ENCODE results near the gene MCM3AP.

Gene MCM3AP

DNA sequence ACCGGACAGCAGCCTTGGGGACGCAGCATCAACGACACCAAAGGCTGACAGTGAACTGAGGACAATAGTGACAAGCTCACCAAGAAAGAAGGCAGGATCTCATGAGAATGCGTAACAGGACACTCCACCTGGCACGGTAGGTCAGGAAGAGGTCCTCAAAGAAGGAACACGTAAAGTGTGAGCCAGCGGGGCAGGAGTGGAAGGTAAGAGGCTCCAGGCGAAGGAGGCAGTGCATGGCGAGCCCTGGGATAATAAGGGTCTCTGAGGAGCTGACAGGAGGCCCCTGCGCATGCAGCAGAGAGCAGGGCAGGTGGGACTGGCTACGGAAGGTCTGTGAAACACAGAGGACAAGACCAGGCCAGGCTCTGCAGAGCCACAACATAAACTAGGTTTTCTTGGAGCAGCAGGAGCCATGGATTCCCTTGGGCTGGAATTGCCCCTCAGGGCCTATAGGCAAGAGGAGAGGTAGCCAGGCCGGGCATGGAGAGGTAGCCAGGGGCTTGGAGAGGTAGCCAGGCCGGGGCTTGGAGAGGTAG is 65.1 kb downstream of the MCM3AP start:
- ATAC-seq, result no peak
- no peak for TF ChIP-seq OSR1 (CRISPR knock-in tag; IDR thresholded peaks at IDR 0.05)
- TF ChIP-seq RARB (CRISPR knock-in tag; IDR thresholded peaks at IDR 0.05), result no peak
- no peak for TF ChIP-seq GLIS3 (CRISPR knock-in tag; IDR thresholded peaks at IDR 0.05)
- TF ChIP-seq ZNF8 (CRISPR knock-in tag; IDR thresholded peaks at IDR 0.05), result no peak
- no peak for TF ChIP-seq PPARA (CRISPR knock-in tag; IDR thresholded peaks at IDR 0.05; ENCODE audit: borderline replicate concordance)
- TF ChIP-seq ISL1 (CRISPR knock-in tag; IDR thresholded peaks at IDR 0.05), result no peak
- no peak for TF ChIP-seq CSDC2 (CRISPR knock-in tag; IDR thresholded peaks at IDR 0.05)
- TF ChIP-seq ZFP30 (CRISPR knock-in tag; IDR thresholded peaks at IDR 0.05), result no peak
- no peak for TF ChIP-seq ZFP3 (CRISPR knock-in tag; IDR thresholded peaks at IDR 0.05)

DNA sequence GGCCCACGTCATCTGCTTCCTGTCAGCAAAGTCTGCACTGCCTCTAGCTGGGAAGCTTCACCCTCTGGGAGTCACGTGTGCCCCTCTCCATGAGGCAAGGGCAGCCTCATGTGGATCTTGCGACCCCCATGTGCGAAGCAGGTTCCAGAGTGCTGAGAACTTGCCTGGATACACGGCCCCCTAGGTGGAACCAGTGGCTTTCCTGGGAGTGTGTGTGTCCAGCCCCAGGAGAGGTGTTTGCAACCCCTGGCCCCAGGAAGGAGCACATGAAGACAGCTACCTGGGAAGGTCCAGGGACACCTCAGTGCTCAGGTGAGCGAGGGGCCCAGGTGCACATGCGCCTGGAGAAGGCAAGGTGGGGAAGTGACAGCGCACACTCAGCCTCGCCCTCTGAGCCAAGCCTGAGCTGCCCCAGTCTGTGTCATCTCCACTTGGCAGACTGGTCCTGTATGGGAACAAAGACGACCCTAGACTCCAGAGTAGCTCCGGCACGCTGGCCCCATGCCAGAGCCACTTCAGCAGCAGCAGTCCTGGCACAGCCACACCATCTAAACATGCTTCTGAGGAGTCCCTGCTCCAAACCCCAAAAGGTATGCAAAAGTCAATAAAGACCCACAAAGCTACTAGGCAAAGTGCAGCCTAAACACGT is 65.7 kb downstream of the MCM3AP start:
- no peak for ATAC-seq
- TF ChIP-seq GLIS3 (CRISPR knock-in tag; IDR thresholded peaks at IDR 0.05), result no peak
- TF ChIP-seq ZNF8 (CRISPR knock-in tag; IDR thresholded peaks at IDR 0.05), result no peak
- no peak for TF ChIP-seq ZNF70 (CRISPR knock-in tag; IDR thresholded peaks at IDR 0.05)
- no peak for TF ChIP-seq PPARA (CRISPR knock-in tag; IDR thresholded peaks at IDR 0.05; ENCODE audit: borderline replicate concordance)
- TF ChIP-seq POU6F1 (CRISPR knock-in tag; IDR thresholded peaks at IDR 0.05; ENCODE audit: borderline replicate concordance, low read depth), result no peak
- TF ChIP-seq ZNF565 (CRISPR knock-in tag; conservative IDR thresholded peaks at IDR 0.05; ENCODE audit: low read depth), result no peak
- no peak for TF ChIP-seq BACH2 (CRISPR knock-in tag; IDR thresholded peaks at IDR 0.05; ENCODE audit: borderline replicate concordance)
- TF ChIP-seq RARB (CRISPR knock-in tag; IDR thresholded peaks at IDR 0.05), result no peak
- TF ChIP-seq SNAI2 (CRISPR knock-in tag; IDR thresholded peaks at IDR 0.05), result no peak
- TF ChIP-seq PATZ1 (CRISPR knock-in tag; IDR thresholded peaks at IDR 0.05; ENCODE audit: borderline replicate concordance), result no peak
- no peak for TF ChIP-seq CSDC2 (CRISPR knock-in tag; IDR thresholded peaks at IDR 0.05)
- no peak for TF ChIP-seq ESRRG (CRISPR knock-in tag; IDR thresholded peaks at IDR 0.05)
- TF ChIP-seq, protein P1, sequence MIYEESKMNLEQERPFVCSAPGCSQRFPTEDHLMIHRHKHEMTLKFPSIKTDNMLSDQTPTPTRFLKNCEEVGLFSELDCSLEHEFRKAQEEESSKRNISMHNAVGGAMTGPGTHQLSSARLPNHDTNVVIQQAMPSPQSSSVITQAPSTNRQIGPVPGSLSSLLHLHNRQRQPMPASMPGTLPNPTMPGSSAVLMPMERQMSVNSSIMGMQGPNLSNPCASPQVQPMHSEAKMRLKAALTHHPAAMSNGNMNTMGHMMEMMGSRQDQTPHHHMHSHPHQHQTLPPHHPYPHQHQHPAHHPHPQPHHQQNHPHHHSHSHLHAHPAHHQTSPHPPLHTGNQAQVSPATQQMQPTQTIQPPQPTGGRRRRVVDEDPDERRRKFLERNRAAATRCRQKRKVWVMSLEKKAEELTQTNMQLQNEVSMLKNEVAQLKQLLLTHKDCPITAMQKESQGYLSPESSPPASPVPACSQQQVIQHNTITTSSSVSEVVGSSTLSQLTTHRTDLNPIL (CRISPR knock-in tag; IDR thresholded peaks at IDR 0.05; ENCODE audit: low read depth), result no peak

DNA sequence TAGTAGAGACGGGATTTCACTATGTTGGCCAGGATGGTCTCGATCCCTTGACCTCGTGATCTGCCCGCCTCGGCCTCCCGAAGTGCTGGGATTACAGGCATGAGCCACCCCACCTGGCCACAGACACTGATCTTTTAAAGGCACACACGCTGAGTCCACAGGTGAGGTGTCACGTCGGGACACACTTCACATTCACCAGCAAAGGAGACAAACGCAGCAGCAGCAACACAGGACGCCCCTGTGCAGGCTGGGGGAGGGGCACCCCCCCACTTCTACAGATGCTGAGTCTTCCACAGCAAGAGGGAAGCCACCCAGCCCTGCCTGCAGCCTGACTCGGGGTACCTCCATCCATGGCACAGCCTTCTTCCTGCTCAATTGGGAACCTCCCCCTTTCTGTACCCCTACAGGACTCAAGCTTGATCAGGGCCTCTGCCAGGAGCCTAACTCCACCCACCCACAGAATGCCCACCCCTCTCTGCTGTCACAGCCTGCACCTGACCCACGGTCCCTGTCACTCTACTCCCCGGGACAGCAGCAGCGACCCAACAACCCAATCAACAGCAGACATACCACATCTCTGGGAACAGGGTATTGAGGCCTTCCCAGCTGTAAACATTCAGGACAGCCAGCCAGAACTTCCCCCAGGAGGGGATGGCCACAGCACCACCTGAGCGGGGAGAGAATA is 66.4 kb downstream of the MCM3AP start:
- ATAC-seq, result no peak
- no peak for TF ChIP-seq ZNF70 (CRISPR knock-in tag; IDR thresholded peaks at IDR 0.05)
- no peak for TF ChIP-seq PATZ1 (CRISPR knock-in tag; IDR thresholded peaks at IDR 0.05; ENCODE audit: borderline replicate concordance)
- no peak for TF ChIP-seq ARNTL (CRISPR knock-in tag; IDR thresholded peaks at IDR 0.05; ENCODE audit: borderline replicate concordance, low read depth)

DNA sequence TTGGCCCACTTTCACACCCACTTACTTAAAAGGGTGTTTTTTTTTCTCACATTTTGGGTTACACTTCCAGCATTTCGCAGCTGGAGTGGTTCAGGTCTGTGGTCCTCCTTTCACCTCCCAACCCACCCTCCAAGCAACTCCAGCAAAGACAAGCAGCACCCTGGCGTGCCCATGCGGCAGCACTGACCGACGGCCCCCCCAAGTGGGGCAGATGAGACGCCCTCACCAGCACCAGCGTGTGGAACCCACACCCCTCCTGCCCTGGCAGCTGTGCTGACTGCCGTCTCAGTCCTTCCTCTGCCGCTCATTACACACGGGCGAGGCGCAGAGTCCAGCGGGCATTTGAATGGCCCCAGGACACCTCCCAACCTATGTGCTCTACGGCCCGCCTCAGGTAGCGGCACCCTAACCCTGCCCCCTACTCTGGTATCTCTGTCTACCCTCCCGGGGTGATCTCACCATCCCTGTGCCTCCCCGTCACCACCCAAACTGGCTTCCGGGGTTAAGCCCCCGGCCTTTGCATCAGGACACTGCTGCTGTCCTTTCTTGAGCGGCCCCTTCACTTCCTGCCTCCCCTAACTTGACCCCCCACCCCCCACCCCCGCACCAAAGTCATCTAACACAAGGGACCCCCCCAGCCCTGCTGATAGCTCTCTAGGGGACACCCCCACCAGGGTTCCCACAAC is 67.8 kb downstream of the MCM3AP start:
- ATAC-seq, result no peak

More for the DNA sequence above, 67.8 kb downstream of the MCM3AP start:
- TF ChIP-seq SNAI2 (CRISPR knock-in tag; IDR thresholded peaks at IDR 0.05) (no peak), ZNF565 (CRISPR knock-in tag; conservative IDR thresholded peaks at IDR 0.05; ENCODE audit: low read depth) (no peak), ZFP30 (CRISPR knock-in tag; IDR thresholded peaks at IDR 0.05) (no peak), ZFP3 (CRISPR knock-in tag; IDR thresholded peaks at IDR 0.05) (no peak), CSRNP3 (CRISPR knock-in tag; IDR thresholded peaks at IDR 0.05) (no peak), RARB (CRISPR knock-in tag; IDR thresholded peaks at IDR 0.05) (no peak), PPARA (CRISPR knock-in tag; IDR thresholded peaks at IDR 0.05; ENCODE audit: borderline replicate concordance) (no peak), GLIS3 (CRISPR knock-in tag; IDR thresholded peaks at IDR 0.05) (no peak), ZNF70 (CRISPR knock-in tag; IDR thresholded peaks at IDR 0.05) (no peak), TOX (CRISPR knock-in tag; IDR thresholded peaks at IDR 0.05; ENCODE audit: borderline replicate concordance) (no peak)
- TF ChIP-seq, protein P1 (CRISPR knock-in tag; IDR thresholded peaks at IDR 0.05; ENCODE audit: low read depth), result no peak
